HG02571 (cell line): Measurements from ENCODE around the gene PDCD2.
"Not testable (repeated sequence)": the region's sequence is repeated elsewhere in the genome, so short reads cannot be mapped to it uniquely, and the experiment has no call there.

Experiments used
- ATAC-seq: cut with Tn5 transposase; IDR thresholded peaks from one replicate; pipeline ENCODE4 v1.9.1; 2021; ENCODE audit warnings: mild to moderate bottlenecking, moderate library complexity; ENCODE audit not compliant: unreplicated experiment

The PDCD2 gene

GRCh38 chr6:170552765-170553533 lies 31.5 kb downstream of the PDCD2 start, which contains the start of gene PSMB1:
Gene PSMB1, minus strand, starts transcription at chr6:170553307. Its CDS starts 65 bp downstream, at chr6:170553242.
- peak; percentile 61 for ATAC-seq

GRCh38 chr6:170545405-170545804 lies 39.0 kb downstream of the PDCD2 start:
- ATAC-seq, result no peak

- no peak for ATAC-seq
These were observed 42.3 kb downstream of the PDCD2 start for GRCh38 chr6:170542031-170542719.

- ATAC-seq, result no peak
These were observed 47.1 kb downstream of the PDCD2 start for GRCh38 chr6:170537329-170537728.

- no peak for ATAC-seq
These were observed 47.8 kb downstream of the PDCD2 start for GRCh38 chr6:170536671-170537070.

GRCh38 chr6:170535004-170535403 lies 49.4 kb downstream of the PDCD2 start:
- ATAC-seq, result no peak

- ATAC-seq, result no peak
These were observed 50.6 kb downstream of the PDCD2 start for GRCh38 chr6:170533792-170534191.

GRCh38 chr6:170532867-170533488 lies 51.5 kb downstream of the PDCD2 start:
- no peak for ATAC-seq

- ATAC-seq, result no peak
These were observed 54.5 kb downstream of the PDCD2 start for GRCh38 chr6:170529839-170530469.

GRCh38 chr6:170527995-170528394 lies 56.4 kb downstream of the PDCD2 start:
- not testable (repeated sequence) for ATAC-seq

GRCh38 chr6:170525795-170526194 lies 58.6 kb downstream of the PDCD2 start:
- no peak for ATAC-seq
